Endometrial microvascular endothelial cells (primary cell): Measurements from ENCODE around the gene UROC1. TPM values are rescaled to one million over a fixed set of nuclear protein-coding genes. Genes with fewer than 3 reads are reported as not detected.

Experiments
- in situ Hi-C: cut with HindIII; loops from 2 replicates; pipeline ENCODE4 v1.10.0; 2017; ENCODE audit warnings: low sequenced_read_pairs, low pct_unique_long_range_greater_than_20kb; ENCODE audit errors: inconsistent ontology term
- total RNA-seq: library from RNA; depleted of rRNA; stranded (reverse); fragments of >200 nt; gene quantifications from one replicate; pipeline ENCODE4 v1.2.3, GENCODE V29; 2015; ENCODE audit errors: inconsistent ontology term

UROC1 gene
- total RNA-seq, 1 donor from 2014 or later, result not detected

GRCh38 chr3:126439346-126439967, 78.1 kb downstream of the UROC1 start:
- in situ Hi-C loops, result no loop called here

- in situ Hi-C loops, result no loop called here
These were observed 78.8 kb downstream of the UROC1 start for GRCh38 chr3:126438746-126439145.

- in situ Hi-C loops, result no loop called here
These were observed 79.4 kb downstream of the UROC1 start for GRCh38 chr3:126438186-126438585.

DNA sequence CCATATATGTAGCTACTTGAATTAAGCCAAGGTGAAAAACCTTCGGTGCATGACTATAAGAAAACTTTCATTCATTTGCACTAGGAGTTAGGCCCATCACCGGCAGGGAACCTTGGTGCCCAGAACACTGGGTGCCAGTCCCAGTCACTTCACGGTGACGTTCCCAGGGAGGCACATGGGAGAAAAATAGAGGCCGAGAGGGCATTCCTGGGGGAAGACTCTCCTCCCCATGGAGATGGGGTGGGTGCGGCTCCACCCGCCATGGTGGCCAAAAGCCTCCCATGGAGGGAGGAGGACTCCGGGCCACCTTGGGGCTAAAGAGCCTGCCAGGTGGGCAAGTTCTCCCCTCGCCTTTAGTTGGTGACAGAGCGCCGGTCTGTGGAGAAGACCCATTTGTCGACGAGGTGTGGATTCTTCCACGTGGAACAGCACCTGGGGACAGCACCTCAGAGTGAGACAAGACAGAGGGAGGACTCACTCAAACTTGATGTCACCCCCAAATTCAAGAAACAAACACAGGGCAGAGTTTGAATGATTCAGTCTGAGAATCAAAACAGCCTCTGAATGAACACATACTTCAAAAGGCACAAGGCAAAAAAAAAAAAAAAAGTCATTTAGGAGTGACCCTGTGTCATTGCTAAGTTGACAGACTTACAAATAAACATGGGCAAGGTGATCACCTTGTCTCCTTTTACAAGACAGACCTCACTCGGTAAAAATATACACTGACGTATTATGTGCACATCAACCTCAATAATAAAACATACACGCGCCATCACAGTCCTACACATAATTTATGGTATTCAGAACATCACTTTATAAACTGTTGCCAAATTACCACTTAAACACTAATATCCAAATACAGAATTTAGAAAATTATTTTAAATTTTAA, 80.5 kb downstream of the UROC1 start:
- in situ Hi-C loops, result no loop called here

- in situ Hi-C loops, result no loop called here
These were observed 81.9 kb downstream of the UROC1 start for GRCh38 chr3:126435456-126436315.

DNA sequence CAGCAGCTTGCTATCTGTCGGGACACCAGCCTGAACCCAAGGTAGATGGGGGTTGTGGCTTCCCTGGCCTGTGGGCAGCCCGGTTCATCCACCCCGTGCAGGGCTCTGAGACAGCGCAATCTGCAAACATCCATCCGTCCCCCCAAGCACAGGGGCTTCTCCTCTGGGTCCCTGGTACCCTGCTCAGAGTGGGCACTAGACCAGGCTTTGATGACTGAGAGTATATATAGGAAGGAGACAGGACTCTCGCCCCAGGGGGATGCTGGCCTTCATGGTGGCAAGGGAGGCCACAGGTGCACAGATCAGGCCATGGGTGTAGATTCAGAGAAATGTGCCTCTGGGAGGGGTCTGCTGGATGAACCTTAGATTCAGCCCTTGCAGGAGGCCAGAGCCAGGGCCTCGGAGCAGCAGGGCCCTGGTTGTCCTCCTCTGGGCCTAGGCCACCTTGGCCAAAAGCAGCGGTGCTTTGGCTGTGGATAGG, 82.6 kb downstream of the UROC1 start:
- in situ Hi-C loops, result no loop called here

DNA sequence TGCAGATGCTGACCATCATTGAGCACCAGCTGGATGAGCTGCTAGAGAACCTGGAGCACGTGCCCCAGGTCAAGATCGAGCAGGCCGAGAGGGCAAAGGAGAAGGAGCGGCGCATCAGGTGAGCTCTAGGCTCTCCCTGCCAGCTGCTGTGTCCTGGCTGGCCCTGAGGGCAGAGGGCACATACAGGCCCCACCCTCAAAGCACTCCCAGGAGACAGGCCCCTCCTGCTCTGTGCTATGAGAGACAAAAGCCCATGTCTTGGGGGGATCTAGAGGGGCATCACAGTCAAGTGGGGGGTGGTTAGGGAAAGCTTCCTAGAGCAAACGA, 83.3 kb downstream of the UROC1 start:
- in situ Hi-C loops, result no loop called here

DNA sequence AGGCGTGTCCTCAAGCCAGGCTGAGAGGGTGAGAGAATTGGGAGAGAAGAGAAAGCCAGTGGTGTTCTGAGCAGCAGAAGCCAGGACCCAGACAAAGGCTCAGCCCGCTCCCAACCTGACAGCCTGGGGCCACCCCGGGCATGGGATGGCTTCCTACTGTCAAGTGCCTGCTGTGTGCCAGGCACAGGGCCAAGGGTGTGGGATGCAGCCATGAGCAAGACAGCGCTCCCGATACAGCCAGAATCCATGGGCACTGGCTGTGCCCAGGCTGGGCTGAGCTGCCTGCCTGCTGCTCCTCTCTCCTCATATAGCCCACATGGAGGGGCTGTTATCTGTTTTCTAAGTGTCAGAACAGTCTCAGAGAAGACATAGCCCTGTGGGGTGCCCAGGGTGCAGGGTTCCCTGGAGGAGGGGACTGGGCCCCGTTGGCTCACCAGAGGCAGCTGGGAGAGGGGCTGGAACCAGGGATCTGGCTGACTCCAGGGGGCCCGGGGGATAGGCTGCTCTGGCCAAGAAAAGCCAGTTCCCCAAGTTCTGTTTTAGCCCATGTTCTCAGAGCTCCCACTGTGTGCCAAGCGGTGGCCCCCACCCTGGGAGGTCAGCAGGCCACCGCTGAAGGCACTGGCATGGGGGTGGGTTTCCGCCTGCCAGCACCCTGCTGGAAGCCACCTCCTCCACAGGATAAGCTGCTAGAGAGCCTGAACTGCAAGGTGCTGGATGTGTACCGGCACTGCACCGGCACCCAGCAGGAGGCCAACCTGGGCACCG, 83.9 kb downstream of the UROC1 start:
- in situ Hi-C loops, result no loop called here

- in situ Hi-C loops, result no loop called here
These were observed 84.5 kb downstream of the UROC1 start for GRCh38 chr3:126433105-126433430.

DNA sequence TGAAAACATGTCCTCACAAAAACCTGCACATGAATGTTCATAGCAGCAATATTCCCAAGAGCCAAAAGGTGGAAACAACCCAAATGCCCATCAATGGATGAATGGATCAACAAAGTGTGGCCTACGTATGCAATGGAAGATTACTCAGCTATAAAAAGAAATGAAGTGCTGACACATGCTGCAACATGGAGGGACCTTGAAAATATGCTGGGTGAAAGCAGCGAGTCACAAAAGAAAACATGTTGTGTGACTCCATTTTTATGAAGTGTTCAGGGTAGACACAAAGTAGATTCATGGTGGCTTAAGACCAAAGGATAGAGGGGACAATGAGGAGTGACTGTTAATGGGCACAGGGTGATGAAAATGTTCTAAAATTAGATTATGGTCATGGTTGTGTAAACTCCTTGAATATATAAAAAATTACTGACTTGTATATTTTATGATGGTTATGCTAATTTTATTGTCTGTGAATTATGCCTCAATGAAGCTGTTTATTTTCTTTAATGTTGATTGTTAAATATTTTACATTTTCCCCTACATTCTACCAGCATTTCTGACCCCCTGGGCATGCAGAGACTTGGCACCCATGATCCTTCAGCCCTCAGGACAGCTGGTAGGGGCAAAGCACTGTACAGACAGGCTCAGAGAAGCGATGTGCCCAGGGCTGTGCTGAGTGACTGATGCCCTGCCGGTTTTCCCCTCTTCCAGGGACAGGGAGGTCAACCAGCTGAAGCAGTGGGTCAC, 85.0 kb downstream of the UROC1 start:
- in situ Hi-C loops, result no loop called here

Other genes with a start within 250 kb of the UROC1 start
- 1.7 TPM for gene KLF15, start 160.4 kb downstream of the UROC1 start, total RNA-seq
- gene CFAP100, start 122.9 kb downstream of the UROC1 start, total RNA-seq, result not detected
- gene ZXDC, start 41.9 kb downstream of the UROC1 start, total RNA-seq, result 13.6 TPM
- not detected for gene CHST13, start 6.4 kb upstream of the UROC1 start, total RNA-seq
- gene C3orf22, start 41.2 kb upstream of the UROC1 start, total RNA-seq, result not detected
- gene TXNRD3, start 137.4 kb upstream of the UROC1 start, total RNA-seq, result 10.1 TPM
- 18.3 TPM for gene CHCHD6, start 186.5 kb upstream of the UROC1 start, total RNA-seq